Measurements from ENCODE around the gene DBF4B.
A peak's percentile ranks its signal among the peaks of the same experiment; 100 is the strongest.

DNA sequence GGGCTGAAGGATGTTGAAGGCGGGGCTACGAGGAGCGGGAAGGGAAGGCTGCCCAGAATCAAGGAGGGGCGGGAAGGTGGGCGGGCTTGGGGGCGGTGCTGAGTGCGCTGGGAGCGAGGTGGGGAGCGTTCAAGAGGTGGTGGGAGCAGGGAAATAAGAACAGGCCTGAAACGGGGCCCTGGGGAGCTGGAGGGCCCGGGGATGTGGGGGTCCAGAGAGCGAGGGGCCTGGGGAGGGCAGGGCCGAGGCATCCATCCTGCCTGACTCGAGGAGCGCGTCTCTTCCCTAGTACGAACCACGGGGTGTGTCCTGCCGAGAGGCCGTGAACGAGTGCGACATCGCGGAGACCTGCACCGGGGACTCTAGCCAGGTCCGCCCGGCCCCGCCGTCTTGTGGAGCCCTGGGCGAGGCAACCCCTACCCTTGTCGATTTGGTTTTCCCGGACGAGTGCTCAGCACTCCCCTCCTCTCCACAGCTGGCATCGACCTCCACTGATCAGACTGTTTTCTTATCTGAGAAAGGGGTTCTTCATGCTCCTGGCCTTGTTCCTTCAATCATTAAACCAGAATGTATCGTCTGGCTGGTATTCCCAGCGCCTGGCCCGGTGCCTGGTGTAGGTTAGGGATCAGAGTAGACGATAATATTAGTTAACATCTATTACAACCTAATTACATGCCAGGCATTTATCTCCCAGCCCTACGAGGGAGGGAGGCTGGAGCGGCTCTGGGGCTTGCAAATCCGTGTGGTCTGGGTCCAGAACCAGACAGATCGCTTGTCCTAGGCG lies 67.6 kb downstream of the DBF4B start:
- peak; percentile 1 for TF ChIP-seq YY1 (IDR thresholded peaks at IDR 0.05)
- TF ChIP-seq NR2F2 (IDR thresholded peaks at IDR 0.05): no peak
- no peak for TF ChIP-seq TAF1 (conservative IDR thresholded peaks at IDR 0.05)
- TF ChIP-seq JUND (IDR thresholded peaks at IDR 0.05): no peak
- TF ChIP-seq, protein P1, sequence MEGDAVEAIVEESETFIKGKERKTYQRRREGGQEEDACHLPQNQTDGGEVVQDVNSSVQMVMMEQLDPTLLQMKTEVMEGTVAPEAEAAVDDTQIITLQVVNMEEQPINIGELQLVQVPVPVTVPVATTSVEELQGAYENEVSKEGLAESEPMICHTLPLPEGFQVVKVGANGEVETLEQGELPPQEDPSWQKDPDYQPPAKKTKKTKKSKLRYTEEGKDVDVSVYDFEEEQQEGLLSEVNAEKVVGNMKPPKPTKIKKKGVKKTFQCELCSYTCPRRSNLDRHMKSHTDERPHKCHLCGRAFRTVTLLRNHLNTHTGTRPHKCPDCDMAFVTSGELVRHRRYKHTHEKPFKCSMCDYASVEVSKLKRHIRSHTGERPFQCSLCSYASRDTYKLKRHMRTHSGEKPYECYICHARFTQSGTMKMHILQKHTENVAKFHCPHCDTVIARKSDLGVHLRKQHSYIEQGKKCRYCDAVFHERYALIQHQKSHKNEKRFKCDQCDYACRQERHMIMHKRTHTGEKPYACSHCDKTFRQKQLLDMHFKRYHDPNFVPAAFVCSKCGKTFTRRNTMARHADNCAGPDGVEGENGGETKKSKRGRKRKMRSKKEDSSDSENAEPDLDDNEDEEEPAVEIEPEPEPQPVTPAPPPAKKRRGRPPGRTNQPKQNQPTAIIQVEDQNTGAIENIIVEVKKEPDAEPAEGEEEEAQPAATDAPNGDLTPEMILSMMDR (IDR thresholded peaks at IDR 0.05; ENCODE audit: low read depth, low read length, missing input control): no peak
- no peak for TF ChIP-seq ATF3 (IDR thresholded peaks at IDR 0.05)
- no peak for TF ChIP-seq EGR1 (IDR thresholded peaks at IDR 0.05; ENCODE audit: low read depth in 2 of 2)
- TF ChIP-seq, protein P2, sequence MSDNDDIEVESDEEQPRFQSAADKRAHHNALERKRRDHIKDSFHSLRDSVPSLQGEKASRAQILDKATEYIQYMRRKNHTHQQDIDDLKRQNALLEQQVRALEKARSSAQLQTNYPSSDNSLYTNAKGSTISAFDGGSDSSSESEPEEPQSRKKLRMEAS (IDR thresholded peaks at IDR 0.05): no peak
- TF ChIP-seq, protein P3, sequence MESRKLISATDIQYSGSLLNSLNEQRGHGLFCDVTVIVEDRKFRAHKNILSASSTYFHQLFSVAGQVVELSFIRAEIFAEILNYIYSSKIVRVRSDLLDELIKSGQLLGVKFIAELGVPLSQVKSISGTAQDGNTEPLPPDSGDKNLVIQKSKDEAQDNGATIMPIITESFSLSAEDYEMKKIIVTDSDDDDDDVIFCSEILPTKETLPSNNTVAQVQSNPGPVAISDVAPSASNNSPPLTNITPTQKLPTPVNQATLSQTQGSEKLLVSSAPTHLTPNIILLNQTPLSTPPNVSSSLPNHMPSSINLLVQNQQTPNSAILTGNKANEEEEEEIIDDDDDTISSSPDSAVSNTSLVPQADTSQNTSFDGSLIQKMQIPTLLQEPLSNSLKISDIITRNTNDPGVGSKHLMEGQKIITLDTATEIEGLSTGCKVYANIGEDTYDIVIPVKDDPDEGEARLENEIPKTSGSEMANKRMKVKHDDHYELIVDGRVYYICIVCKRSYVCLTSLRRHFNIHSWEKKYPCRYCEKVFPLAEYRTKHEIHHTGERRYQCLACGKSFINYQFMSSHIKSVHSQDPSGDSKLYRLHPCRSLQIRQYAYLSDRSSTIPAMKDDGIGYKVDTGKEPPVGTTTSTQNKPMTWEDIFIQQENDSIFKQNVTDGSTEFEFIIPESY (IDR thresholded peaks at IDR 0.05): no peak
- no peak for TF ChIP-seq RAD21 (IDR thresholded peaks at IDR 0.05)

Data from liver (tissue), 3 donors.